GM18867 (cell line): ENCODE data around the gene GPRIN1.
"Not testable (repeated sequence)": the region's sequence is repeated elsewhere in the genome, so short reads cannot be mapped to it uniquely, and the experiment has no call there.

ENCODE experiments used
- ATAC-seq: cut with Tn5 transposase; IDR thresholded peaks from one replicate; pipeline ENCODE4 v1.9.1; 2021; ENCODE audit warnings: mild to moderate bottlenecking, moderate library complexity; ENCODE audit not compliant: unreplicated experiment

Gene GPRIN1

GRCh38 chr5:176599749-176600430, 10.1 kb downstream of the GPRIN1 start:
- peak; percentile 70 for ATAC-seq

GRCh38 chr5:176597417-176598389, 12.3 kb downstream of the GPRIN1 start:
- no peak for ATAC-seq

- no peak for ATAC-seq
These were observed 13.1 kb downstream of the GPRIN1 start for GRCh38 chr5:176596689-176597416.

GRCh38 chr5:176596069-176596644, 13.8 kb downstream of the GPRIN1 start:
- no peak for ATAC-seq

GRCh38 chr5:176595386-176595943, 14.5 kb downstream of the GPRIN1 start:
- no peak for ATAC-seq

- no peak for ATAC-seq
These were observed 15.4 kb downstream of the GPRIN1 start for GRCh38 chr5:176594554-176594953.

- ATAC-seq = no peak
These were observed 16.6 kb downstream of the GPRIN1 start for GRCh38 chr5:176593273-176593869.

- no peak for ATAC-seq
These were observed 17.4 kb downstream of the GPRIN1 start for GRCh38 chr5:176592573-176592972.

GRCh38 chr5:176591667-176592066, 18.3 kb downstream of the GPRIN1 start:
- ATAC-seq = not testable (repeated sequence)

- ATAC-seq = no peak
These were observed 19.8 kb downstream of the GPRIN1 start for GRCh38 chr5:176590035-176590717.

- no peak for ATAC-seq
These were observed 20.8 kb downstream of the GPRIN1 start for GRCh38 chr5:176589039-176589769.

GRCh38 chr5:176588297-176588696, 21.7 kb downstream of the GPRIN1 start:
- no peak for ATAC-seq

GRCh38 chr5:176587398-176587797, 22.6 kb downstream of the GPRIN1 start:
- no peak for ATAC-seq

- ATAC-seq = no peak
These were observed 26.9 kb downstream of the GPRIN1 start for GRCh38 chr5:176583076-176583475.

- ATAC-seq = no peak
These were observed 28.6 kb downstream of the GPRIN1 start for GRCh38 chr5:176581361-176581760.

- ATAC-seq = no peak
These were observed 30.6 kb downstream of the GPRIN1 start for GRCh38 chr5:176579323-176579722.

GRCh38 chr5:176578391-176578808, 31.6 kb downstream of the GPRIN1 start:
- no peak for ATAC-seq

GRCh38 chr5:176577312-176578176, 32.4 kb downstream of the GPRIN1 start:
- ATAC-seq = no peak
